IMR-90 (cell line): ENCODE data around the gene CARS2. TPM values are rescaled to one million over a fixed set of nuclear protein-coding genes. Genes with fewer than 3 reads are reported as not detected.

Experiments used
- ATAC-seq: fragments of 200-7000 bp; cut with Tn5 transposase; 2 replicates; pipeline ENCODE4 v1.9.1; 2020; ENCODE audit warnings: low read depth, mild to moderate bottlenecking, moderate library complexity
- BruUV-seq: library from RNA; stranded (reverse); fragments of 400-500 nt; replicated peaks from 2 replicates; lab custom pipeline; 2021; lab: Mats Ljungman, UMichigan
- CTCF ChIA-PET: fragments of 300-600 bp; formaldehyde crosslinking; extraction: SDS; loops from one replicate; lab custom pipeline; 2021; ENCODE audit warnings: antibody characterized with exemption; lab: Yijun Ruan, JAX
- POLR2A ChIA-PET: fragments of 300-600 bp; sonication (Branson Sonifier 250); formaldehyde crosslinking; loops from one replicate; lab custom pipeline; 2022; ENCODE audit warnings: antibody characterized with exemption; ENCODE audit not compliant: unreplicated experiment; lab: Charles Lee
- DNase-seq: peaks from one replicate; pipeline ENCODE4 v3.0.0; 2013
- H2AFZ ChIP-seq: replicated peaks from 2 replicates; pipeline ENCODE3; 2013; ENCODE audit warnings: low read length, mild to moderate bottlenecking; ENCODE audit not compliant: poor library complexity
- H2AK5ac ChIP-seq: 2 replicates; pipeline ENCODE4 v1.6.1; 2013; ENCODE audit warnings: low read depth, low read length, inconsistent platforms
- H2AK9ac ChIP-seq: replicated peaks from 2 replicates; pipeline ENCODE3; 2013; ENCODE audit warnings: mild to moderate bottlenecking, low read depth, low read length, moderate library complexity; ENCODE audit not compliant: poor library complexity
- H2BK120ac ChIP-seq: 2 replicates; pipeline ENCODE4 v1.6.1; 2013; ENCODE audit warnings: low read depth, low read length, inconsistent platforms
- H2BK15ac ChIP-seq: 3 replicates; pipeline ENCODE4 v1.6.1; 2013; ENCODE audit warnings: low read depth, low read length, inconsistent platforms
- H2BK20ac ChIP-seq: 2 replicates; pipeline ENCODE4 v1.6.1; 2013; ENCODE audit warnings: low read depth, mild to moderate bottlenecking, inconsistent platforms, low read length, moderate library complexity
- H2BK5ac ChIP-seq: 2 replicates; pipeline ENCODE4 v1.6.1; 2013; ENCODE audit warnings: mild to moderate bottlenecking, low read depth, low read length, inconsistent platforms; ENCODE audit not compliant: poor library complexity, severe bottlenecking
- H3K14ac ChIP-seq: replicated peaks from 2 replicates; pipeline ENCODE4 v1.6.1; 2013; ENCODE audit warnings: low read depth, low read length, inconsistent platforms
- H3K18ac ChIP-seq: 2 replicates; pipeline ENCODE4 v1.6.1; 2013; ENCODE audit warnings: low read depth, low read length, control low read depth
- H3K23ac ChIP-seq: 2 replicates; pipeline ENCODE4 v1.6.1; 2013; ENCODE audit warnings: low read depth, low read length, inconsistent platforms
- H3K27ac ChIP-seq: 2 replicates; pipeline ENCODE4 v1.5.1; 2013; ENCODE audit warnings: mild to moderate bottlenecking, control low read depth, low read length; ENCODE audit not compliant: insufficient read depth
- H3K27me3 ChIP-seq: 2 replicates; pipeline ENCODE4 v1.6.1; 2013; ENCODE audit warnings: low read length; ENCODE audit not compliant: control insufficient read depth, insufficient read depth
- H3K36me3 ChIP-seq: 2 replicates; pipeline ENCODE4 v1.6.1; 2013; ENCODE audit warnings: low read length, mixed read lengths; ENCODE audit not compliant: control insufficient read depth, insufficient read depth
- H3K4ac ChIP-seq: 2 replicates; pipeline ENCODE4 v1.6.1; 2013; ENCODE audit warnings: low read depth, low read length, inconsistent platforms
- H3K4me1 ChIP-seq: 2 replicates; pipeline ENCODE4 v1.6.1; 2013; ENCODE audit warnings: low read length, mixed read lengths; ENCODE audit not compliant: control insufficient read depth, insufficient read depth
- H3K4me2 ChIP-seq: 2 replicates; pipeline ENCODE4 v1.6.1; 2013; ENCODE audit warnings: low read depth, mild to moderate bottlenecking, control low read depth, low read length, moderate library complexity
- H3K4me3 ChIP-seq: 2 replicates; pipeline ENCODE4 v1.5.1; 2013; ENCODE audit warnings: low read depth, mild to moderate bottlenecking, control low read depth, low read length, moderate library complexity; ENCODE audit not compliant: insufficient read depth
- H3K56ac ChIP-seq: 2 replicates; pipeline ENCODE4 v1.6.1; 2013; ENCODE audit warnings: low read length, inconsistent platforms; ENCODE audit not compliant: insufficient read depth; ENCODE audit errors: extremely low read depth
- H3K79me1 ChIP-seq, 2 experiments: 2 replicates each; pipeline ENCODE4 v1.6.1; 2013; ENCODE audit warnings: low read length in 2 of 2, inconsistent platforms in 1 of 2, low read depth in 1 of 2
- H3K9ac ChIP-seq: 2 replicates; pipeline ENCODE4 v1.6.1; 2013; ENCODE audit warnings: low read depth, low read length, control low read depth
- H3K9me1 ChIP-seq: 2 replicates; pipeline ENCODE4 v1.6.1; 2013; ENCODE audit warnings: low read length, inconsistent platforms; ENCODE audit not compliant: insufficient read depth
- H3K9me3 ChIP-seq: 2 replicates; pipeline ENCODE4 v1.6.1; 2013; ENCODE audit warnings: low read length; ENCODE audit not compliant: control insufficient read depth, insufficient read depth
- H4K20me1 ChIP-seq: 2 replicates; pipeline ENCODE4 v1.6.1; 2013; ENCODE audit warnings: low read length, inconsistent platforms; ENCODE audit not compliant: insufficient read depth
- H4K5ac ChIP-seq: 2 replicates; pipeline ENCODE4 v1.6.1; 2013; ENCODE audit warnings: mild to moderate bottlenecking, low read depth, low read length, control low read depth
- H4K8ac ChIP-seq, 2 experiments: 2 replicates each; pipeline ENCODE4 v1.6.1; 2013; ENCODE audit warnings: low read depth in 2 of 2, low read length in 2 of 2, control low read depth in 1 of 2, inconsistent platforms in 1 of 2
- H4K91ac ChIP-seq: 2 replicates; pipeline ENCODE4 v1.6.1; 2013; ENCODE audit warnings: low read depth, low read length, inconsistent platforms; ENCODE audit not compliant: insufficient read depth
- BHLHE40 ChIP-seq: fragments of 150-350 bp; IDR thresholded peaks from 2 replicates; pipeline ENCODE4 v1.6.1; 2016; ENCODE audit warnings: mild to moderate bottlenecking, low read depth, low read length
- CEBPB ChIP-seq: IDR thresholded peaks from 2 replicates; pipeline ENCODE4 v1.6.1; 2012; ENCODE audit warnings: low read depth, low read length, improper control_type of control experiment
- CHD1 ChIP-seq: IDR thresholded peaks from 2 replicates; pipeline ENCODE4 v1.6.1; 2012; ENCODE audit warnings: low read depth, low read length, improper control_type of control experiment
- ELK1 ChIP-seq: fragments of 150-350 bp; IDR thresholded peaks from 2 replicates; pipeline ENCODE4 v1.6.1; 2016; ENCODE audit warnings: low read depth, mild to moderate bottlenecking, low read length, moderate library complexity, borderline replicate concordance
- FOS ChIP-seq: fragments of 150-350 bp; IDR thresholded peaks from 2 replicates; pipeline ENCODE4 v1.6.1; 2016; ENCODE audit warnings: low read depth, low read length
- MAFK ChIP-seq: IDR thresholded peaks from 2 replicates; pipeline ENCODE4 v1.6.1; 2012; ENCODE audit warnings: low read depth, low read length, improper control_type of control experiment
- MAZ ChIP-seq: IDR thresholded peaks from 2 replicates; pipeline ENCODE4 v1.6.1; 2012; ENCODE audit warnings: low read depth, mild to moderate bottlenecking, low read length, improper control_type of control experiment, moderate library complexity, borderline replicate concordance
- MXI1 ChIP-seq: IDR thresholded peaks from 2 replicates; pipeline ENCODE4 v1.6.1; 2012; ENCODE audit warnings: low read depth, mild to moderate bottlenecking, low read length, moderate library complexity, borderline replicate concordance
- NFE2L2 ChIP-seq: fragments of 150-350 bp; IDR thresholded peaks from 2 replicates; pipeline ENCODE4 v1.6.1; 2016; ENCODE audit warnings: low read depth, mild to moderate bottlenecking, low read length
- POLR2A ChIP-seq: IDR thresholded peaks from 2 replicates; pipeline ENCODE4 v1.6.1; 2012; ENCODE audit warnings: mild to moderate bottlenecking, low read depth, low read length
- RAD21 ChIP-seq: IDR thresholded peaks from 2 replicates; pipeline ENCODE4 v1.6.1; 2012; ENCODE audit warnings: low read length, improper control_type of control experiment
- RCOR1 ChIP-seq: IDR thresholded peaks from 2 replicates; pipeline ENCODE4 v1.6.1; 2012; ENCODE audit warnings: mild to moderate bottlenecking, low read length, improper control_type of control experiment; ENCODE audit not compliant: insufficient replicate concordance
- RFX5 ChIP-seq: IDR thresholded peaks from 2 replicates; pipeline ENCODE4 v1.8.0; 2012; ENCODE audit warnings: low read depth, mild to moderate bottlenecking, low read length, moderate library complexity
- SMC3 ChIP-seq: fragments of 150-350 bp; IDR thresholded peaks from 2 replicates; pipeline ENCODE4 v1.6.1; 2016; ENCODE audit warnings: low read depth, mild to moderate bottlenecking, antibody characterized with exemption, low read length, moderate library complexity
- WGBS, 2 experiments: methylation state at CpG; one replicate each; pipeline versions ENCODE4 v1.1.5 to v1.1.7; 2013; ENCODE audit warnings: missing lambda C conversion rate in 2 of 2; ENCODE audit not compliant: insufficient read length in 1 of 2; ENCODE audit errors: extremely low coverage in 2 of 2; 5-methylcytosine and 5-hydroxymethylcytosine counted together
- dilution Hi-C: fragments of 300-500 bp; cut with HindIII; formaldehyde crosslinking; loops from one replicate; pipeline ENCODE4 v1.14.3; 2018; ENCODE audit warnings: low sequenced_read_pairs; ENCODE audit not compliant: unreplicated experiment
- in situ Hi-C: fragments of 300-500 bp; cut with MboI; formaldehyde crosslinking; loops from 3 replicates; pipeline ENCODE4 v1.14.3; 2019; ENCODE audit warnings: low sequenced_read_pairs, inconsistent platforms, mixed read lengths
- intact Hi-C: fragments of 100-400 bp; cut with micrococcal nuclease; formaldehyde crosslinking; loops from 2 replicates; pipeline ENCODE4 v1.10.0; 2022
- polyA plus RNA-seq, 3 experiments: library from polyadenylated mRNA; depleted of rRNA; stranded (reverse); fragments of >200 nt; gene quantifications; 2 replicates each; pipeline ENCODE4 v1.2.3, GENCODE V29; 2012; ENCODE audit warnings: low replicate concordance in 1 of 3
- total RNA-seq: library from RNA; depleted of rRNA; stranded (reverse); fragments of >200 nt; gene quantifications from 2 replicates; pipeline ENCODE4 v1.2.3, GENCODE V29; 2012
- TF ChIP-seq, protein P1 (sequence below): fragments of 150-350 bp; IDR thresholded peaks from 2 replicates; pipeline ENCODE4 v1.6.1; 2017; ENCODE audit warnings: mild to moderate bottlenecking, antibody characterized with exemption, low read length, low read depth
- TF ChIP-seq, protein P2 (sequence below): conservative IDR thresholded peaks from 2 replicates; pipeline ENCODE4 v1.5.1; 2012; ENCODE audit warnings: mild to moderate bottlenecking, low read depth, low read length, improper control_type of control experiment

The CARS2 gene
- total and polyA plus RNA-seq, 2 of the 4 experiments (the other 2 are of a cell fraction): 76.2 to 76.4 TPM

GRCh38 chr13:110652231-110652730 is 53.6 kb downstream of the CARS2 start:
- Histone ChIP-seq H2BK120ac (no peak overlapping the region), H2AK5ac (no peak overlapping the region), H3K23ac (no peak overlapping the region), H4K8ac (no peak overlapping the region), H2BK20ac (no peak overlapping the region), H3K79me1 (peaks cover 9 to 26% of the 10 kb centered on the region in 2 experiments; a peak in 3 of 4 replicates), H3K9me3 (no peaks in the 10 kb centered on the region), H3K9me1 (peaks cover 2% of the 10 kb centered on the region; the same call in 1 of the 2 replicates), H2BK15ac (no peak overlapping the region), H3K27me3 (no peaks in the 10 kb centered on the region), H3K56ac (no peak overlapping the region), H3K4ac (no peak overlapping the region), H3K4me2 (no peak overlapping the region), H2BK5ac (no peak overlapping the region), H2AFZ (no peak overlapping the region), H3K27ac (no peak overlapping the region), H3K4me3 (no peak overlapping the region), H4K5ac (no peak overlapping the region), H3K18ac (no peak overlapping the region), H3K14ac (no peak overlapping the region), H3K36me3 (peaks cover 27% of the 10 kb centered on the region), H2AK9ac (no peak overlapping the region), H3K4me1 (no peaks in the 10 kb centered on the region), H4K91ac (no peak overlapping the region), H4K20me1 (no peaks in the 10 kb centered on the region), H3K9ac (no peak overlapping the region)
- ChIA-PET CTCF (no interaction called here), POLR2A (no interaction called here)
- no peak for ATAC-seq
- WGBS, 2 experiments: 100% methylated on average over 2 of the region's 10 CpGs; no CpG with 5 or more reads in 1 of the 2 experiments
- intact Hi-C loops: no loop called here
- in situ Hi-C loops: no loop called here
- TF ChIP-seq MAFK (no peak), ELK1 (no peak), FOS (no peak), RFX5 (no peak), MAZ (no peak), CHD1 (no peak), MXI1 (no peak), RAD21 (no peak), POLR2A (no peak), NFE2L2 (no peak), SMC3 (no peak), RCOR1 (no peak), BHLHE40 (no peak), CEBPB (no peak)
- TF ChIP-seq, protein P1, sequence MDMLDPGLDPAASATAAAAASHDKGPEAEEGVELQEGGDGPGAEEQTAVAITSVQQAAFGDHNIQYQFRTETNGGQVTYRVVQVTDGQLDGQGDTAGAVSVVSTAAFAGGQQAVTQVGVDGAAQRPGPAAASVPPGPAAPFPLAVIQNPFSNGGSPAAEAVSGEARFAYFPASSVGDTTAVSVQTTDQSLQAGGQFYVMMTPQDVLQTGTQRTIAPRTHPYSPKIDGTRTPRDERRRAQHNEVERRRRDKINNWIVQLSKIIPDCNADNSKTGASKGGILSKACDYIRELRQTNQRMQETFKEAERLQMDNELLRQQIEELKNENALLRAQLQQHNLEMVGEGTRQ: no peak
- TF ChIP-seq, protein P2, sequence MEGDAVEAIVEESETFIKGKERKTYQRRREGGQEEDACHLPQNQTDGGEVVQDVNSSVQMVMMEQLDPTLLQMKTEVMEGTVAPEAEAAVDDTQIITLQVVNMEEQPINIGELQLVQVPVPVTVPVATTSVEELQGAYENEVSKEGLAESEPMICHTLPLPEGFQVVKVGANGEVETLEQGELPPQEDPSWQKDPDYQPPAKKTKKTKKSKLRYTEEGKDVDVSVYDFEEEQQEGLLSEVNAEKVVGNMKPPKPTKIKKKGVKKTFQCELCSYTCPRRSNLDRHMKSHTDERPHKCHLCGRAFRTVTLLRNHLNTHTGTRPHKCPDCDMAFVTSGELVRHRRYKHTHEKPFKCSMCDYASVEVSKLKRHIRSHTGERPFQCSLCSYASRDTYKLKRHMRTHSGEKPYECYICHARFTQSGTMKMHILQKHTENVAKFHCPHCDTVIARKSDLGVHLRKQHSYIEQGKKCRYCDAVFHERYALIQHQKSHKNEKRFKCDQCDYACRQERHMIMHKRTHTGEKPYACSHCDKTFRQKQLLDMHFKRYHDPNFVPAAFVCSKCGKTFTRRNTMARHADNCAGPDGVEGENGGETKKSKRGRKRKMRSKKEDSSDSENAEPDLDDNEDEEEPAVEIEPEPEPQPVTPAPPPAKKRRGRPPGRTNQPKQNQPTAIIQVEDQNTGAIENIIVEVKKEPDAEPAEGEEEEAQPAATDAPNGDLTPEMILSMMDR: no peak
- no TSS peak for BruUV-seq
- dilution Hi-C loops: no loop called here
- no peak for DNase-seq
